ENCODE data around the gene HM13.

The HM13 gene

DNA sequence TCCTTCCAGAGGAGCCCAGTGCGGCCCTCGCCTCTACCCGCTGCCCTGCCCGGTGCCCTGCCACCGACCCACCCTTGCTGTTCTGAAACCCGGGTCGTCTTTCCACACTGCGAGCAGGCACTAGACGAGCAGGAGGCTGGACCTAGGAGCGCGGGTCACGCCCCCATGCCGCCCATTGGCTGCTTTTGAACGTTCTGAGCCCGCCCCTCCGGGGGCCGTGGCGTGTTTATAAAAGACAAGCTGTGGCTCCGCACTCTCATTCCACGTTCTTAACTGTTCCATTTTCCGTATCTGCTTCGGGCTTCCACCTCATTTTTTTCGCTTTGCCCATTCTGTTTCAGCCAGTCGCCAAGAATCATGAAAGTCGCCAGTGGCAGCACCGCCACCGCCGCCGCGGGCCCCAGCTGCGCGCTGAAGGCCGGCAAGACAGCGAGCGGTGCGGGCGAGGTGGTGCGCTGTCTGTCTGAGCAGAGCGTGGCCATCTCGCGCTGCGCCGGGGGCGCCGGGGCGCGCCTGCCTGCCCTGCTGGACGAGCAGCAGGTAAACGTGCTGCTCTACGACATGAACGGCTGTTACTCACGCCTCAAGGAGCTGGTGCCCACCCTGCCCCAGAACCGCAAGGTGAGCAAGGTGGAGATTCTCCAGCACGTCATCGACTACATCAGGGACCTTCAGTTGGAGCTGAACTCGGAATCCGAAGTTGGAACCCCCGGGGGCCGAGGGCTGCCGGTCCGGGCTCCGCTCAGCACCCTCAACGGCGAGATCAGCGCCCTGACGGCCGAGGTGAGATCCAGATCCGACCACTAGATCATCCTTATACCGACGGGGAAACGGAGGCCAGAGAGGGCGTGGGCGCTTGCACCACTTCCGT lies 91.0 kb downstream of the HM13 start, which contains the start of gene ID1:
Gene ID1 (plus strand): TSS at position 259 of the 871 bp plus-strand sequence. CDS start 99 bp downstream, at position 358.
- Histone ChIP-seq H3K27me3 (ENCODE audit: insufficient read depth, low read depth) (no peaks in the 10 kb centered on the region), H3K9ac (peak within 1 kb of the TSS; percentile 76), H3K4me2 (peak within 1 kb of the TSS; percentile 91), H3K79me2 (ENCODE audit: insufficient read depth, low read depth) (peaks cover 16% of the 10 kb centered on the region), H3K4me1 (ENCODE audit: low read depth, poor library complexity, severe bottlenecking) (peaks cover 54% of the 10 kb centered on the region), H3K4me3 (IDR thresholded peaks at IDR 0.05; ENCODE audit: insufficient read depth, low read depth, low read length) (no peak within 1 kb of the TSS), H3K27ac (peak within 1 kb of the TSS; percentile 85), H4K20me1 (ENCODE audit: insufficient read depth) (no peaks in the 10 kb centered on the region), H2AFZ (ENCODE audit: low read depth) (peak within 1 kb of the TSS; percentile 60; the same call in 1 of the 2 replicates), H3K36me3 (ENCODE audit: insufficient read depth) (no peaks in the 10 kb centered on the region)
- TF ChIP-seq, protein P1, sequence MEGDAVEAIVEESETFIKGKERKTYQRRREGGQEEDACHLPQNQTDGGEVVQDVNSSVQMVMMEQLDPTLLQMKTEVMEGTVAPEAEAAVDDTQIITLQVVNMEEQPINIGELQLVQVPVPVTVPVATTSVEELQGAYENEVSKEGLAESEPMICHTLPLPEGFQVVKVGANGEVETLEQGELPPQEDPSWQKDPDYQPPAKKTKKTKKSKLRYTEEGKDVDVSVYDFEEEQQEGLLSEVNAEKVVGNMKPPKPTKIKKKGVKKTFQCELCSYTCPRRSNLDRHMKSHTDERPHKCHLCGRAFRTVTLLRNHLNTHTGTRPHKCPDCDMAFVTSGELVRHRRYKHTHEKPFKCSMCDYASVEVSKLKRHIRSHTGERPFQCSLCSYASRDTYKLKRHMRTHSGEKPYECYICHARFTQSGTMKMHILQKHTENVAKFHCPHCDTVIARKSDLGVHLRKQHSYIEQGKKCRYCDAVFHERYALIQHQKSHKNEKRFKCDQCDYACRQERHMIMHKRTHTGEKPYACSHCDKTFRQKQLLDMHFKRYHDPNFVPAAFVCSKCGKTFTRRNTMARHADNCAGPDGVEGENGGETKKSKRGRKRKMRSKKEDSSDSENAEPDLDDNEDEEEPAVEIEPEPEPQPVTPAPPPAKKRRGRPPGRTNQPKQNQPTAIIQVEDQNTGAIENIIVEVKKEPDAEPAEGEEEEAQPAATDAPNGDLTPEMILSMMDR (conservative IDR thresholded peaks at IDR 0.05; ENCODE audit: low read depth, low read length), result no peak; the same call in 1 of the 2 replicates

DNA sequence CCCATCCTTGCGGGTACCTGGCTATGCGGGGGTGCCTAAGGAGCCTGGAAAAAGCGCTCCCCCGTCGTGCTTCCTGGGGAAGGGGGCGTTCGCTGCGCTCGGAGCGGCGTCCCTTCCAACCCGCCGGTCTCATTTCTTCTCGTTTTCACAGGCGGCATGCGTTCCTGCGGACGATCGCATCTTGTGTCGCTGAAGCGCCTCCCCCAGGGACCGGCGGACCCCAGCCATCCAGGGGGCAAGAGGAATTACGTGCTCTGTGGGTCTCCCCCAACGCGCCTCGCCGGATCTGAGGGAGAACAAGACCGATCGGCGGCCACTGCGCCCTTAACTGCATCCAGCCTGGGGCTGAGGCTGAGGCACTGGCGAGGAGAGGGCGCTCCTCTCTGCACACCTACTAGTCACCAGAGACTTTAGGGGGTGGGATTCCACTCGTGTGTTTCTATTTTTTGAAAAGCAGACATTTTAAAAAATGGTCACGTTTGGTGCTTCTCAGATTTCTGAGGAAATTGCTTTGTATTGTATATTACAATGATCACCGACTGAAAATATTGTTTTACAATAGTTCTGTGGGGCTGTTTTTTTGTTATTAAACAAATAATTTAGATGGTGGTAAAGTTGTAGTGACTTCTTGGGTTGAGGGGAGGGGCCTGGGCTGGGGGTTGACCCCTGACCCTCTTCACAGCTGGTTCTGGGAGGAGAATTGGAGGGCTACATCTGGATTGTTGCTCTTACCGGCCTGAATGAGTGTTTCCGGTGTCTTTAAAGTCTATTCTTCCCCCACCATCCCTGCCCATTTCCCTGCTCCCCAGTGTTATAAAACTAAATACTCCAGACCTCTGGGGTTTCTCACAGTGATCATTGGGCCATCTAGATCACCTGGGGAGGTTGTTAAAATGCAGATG lies 91.9 kb downstream of the HM13 start:
- TF ChIP-seq, protein P1 (conservative IDR thresholded peaks at IDR 0.05; ENCODE audit: low read depth, low read length), result no peak
- Histone ChIP-seq H3K4me1 (ENCODE audit: low read depth, poor library complexity, severe bottlenecking) (peaks cover 60% of the 10 kb centered on the region), H2AFZ (ENCODE audit: low read depth) (peak overlapping the region; percentile 60; the same call in 1 of the 2 replicates), H3K9ac (peak overlapping the region; percentile 76), H3K4me3 (IDR thresholded peaks at IDR 0.05; ENCODE audit: insufficient read depth, low read depth, low read length) (no peak overlapping the region), H3K4me2 (peak overlapping the region; percentile 91), H3K27me3 (ENCODE audit: insufficient read depth, low read depth) (no peaks in the 10 kb centered on the region), H3K27ac (peak overlapping the region; percentile 85), H4K20me1 (ENCODE audit: insufficient read depth) (no peaks in the 10 kb centered on the region), H3K36me3 (ENCODE audit: insufficient read depth) (no peaks in the 10 kb centered on the region), H3K79me2 (ENCODE audit: insufficient read depth, low read depth) (peaks cover 16% of the 10 kb centered on the region)

DNA sequence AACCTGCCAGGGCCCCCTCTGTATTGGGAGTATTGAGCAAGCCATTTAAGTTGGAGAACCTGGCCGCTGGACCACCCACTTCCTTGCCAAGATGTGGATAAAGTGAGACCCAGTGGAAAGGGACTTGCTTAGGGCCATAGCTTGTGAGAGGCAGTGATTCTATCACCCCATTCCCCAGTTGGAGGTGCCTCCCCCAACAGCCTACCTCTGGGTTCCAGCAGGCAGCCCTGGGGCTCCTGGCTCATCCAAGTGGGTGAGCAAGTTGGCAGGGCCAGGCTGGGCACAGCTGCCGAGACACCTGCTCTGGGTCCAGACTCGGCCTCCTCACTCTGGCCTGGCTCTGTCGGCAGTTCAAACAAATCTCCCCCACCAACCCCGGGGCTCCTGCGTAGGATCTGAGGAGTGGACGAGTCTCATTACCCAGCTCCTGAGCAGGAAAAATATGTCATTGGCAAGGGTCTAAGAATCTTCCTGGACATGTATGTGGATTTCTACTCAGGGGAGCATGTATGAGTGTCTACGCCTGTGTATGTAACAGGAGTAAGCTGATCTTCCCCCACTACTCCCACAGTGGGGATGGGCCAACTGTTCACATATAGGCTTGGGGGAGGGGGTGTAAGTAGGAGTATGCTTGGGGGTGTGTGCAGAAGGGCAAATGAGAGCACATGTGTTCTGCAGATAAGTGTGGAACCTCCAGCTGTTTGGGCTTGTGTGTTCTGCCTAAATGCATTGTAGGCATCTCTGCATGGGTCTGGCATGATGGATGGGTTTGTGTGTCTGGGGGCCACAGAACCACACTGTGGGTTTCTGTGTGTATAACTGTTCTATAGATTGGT lies 92.8 kb downstream of the HM13 start:
- TF ChIP-seq, protein P1 (conservative IDR thresholded peaks at IDR 0.05; ENCODE audit: low read depth, low read length), result no peak
- Histone ChIP-seq H2AFZ (ENCODE audit: low read depth) (no peak overlapping the region), H3K4me3 (IDR thresholded peaks at IDR 0.05; ENCODE audit: insufficient read depth, low read depth, low read length) (no peak overlapping the region), H3K4me2 (peak overlapping the region; percentile 91), H3K36me3 (ENCODE audit: insufficient read depth) (no peaks in the 10 kb centered on the region), H3K4me1 (ENCODE audit: low read depth, poor library complexity, severe bottlenecking) (peaks cover 60% of the 10 kb centered on the region), H3K79me2 (ENCODE audit: insufficient read depth, low read depth) (peaks cover 16% of the 10 kb centered on the region), H3K27me3 (ENCODE audit: insufficient read depth, low read depth) (no peaks in the 10 kb centered on the region), H4K20me1 (ENCODE audit: insufficient read depth) (no peaks in the 10 kb centered on the region), H3K27ac (no peak overlapping the region), H3K9ac (peak overlapping the region; percentile 76; the same call in 1 of the 2 replicates)

All from KMS-11 (cell line).